ENCODE data around the gene RNU2-63P.
"Not testable (repeated sequence)": the region's sequence is repeated elsewhere in the genome, so short reads cannot be mapped to it uniquely, and the experiment has no call there.

RNU2-63P gene

DNA sequence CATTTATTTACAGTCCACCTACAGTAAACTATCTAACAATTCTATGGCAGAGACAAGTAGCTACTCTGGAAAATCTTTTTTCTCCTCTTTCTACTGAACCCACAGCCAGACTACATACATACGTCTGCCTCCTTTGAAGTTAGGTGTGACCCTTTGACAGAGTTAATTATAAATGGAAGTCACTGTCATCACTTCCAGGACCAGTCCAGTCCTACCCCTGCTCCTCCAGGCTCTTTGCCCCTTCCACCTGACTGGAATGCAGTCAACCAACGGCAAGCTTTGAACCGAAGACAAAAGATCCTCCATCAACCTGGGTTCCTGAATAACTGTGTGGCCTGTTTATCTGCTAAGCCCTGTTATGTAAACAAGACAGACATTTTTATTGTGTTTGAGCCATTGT is 35.2 kb downstream of the RNU2-63P start:
- DNase-seq (ENCODE audit: low read depth in 2 of 2) = not testable (repeated sequence)

DNA sequence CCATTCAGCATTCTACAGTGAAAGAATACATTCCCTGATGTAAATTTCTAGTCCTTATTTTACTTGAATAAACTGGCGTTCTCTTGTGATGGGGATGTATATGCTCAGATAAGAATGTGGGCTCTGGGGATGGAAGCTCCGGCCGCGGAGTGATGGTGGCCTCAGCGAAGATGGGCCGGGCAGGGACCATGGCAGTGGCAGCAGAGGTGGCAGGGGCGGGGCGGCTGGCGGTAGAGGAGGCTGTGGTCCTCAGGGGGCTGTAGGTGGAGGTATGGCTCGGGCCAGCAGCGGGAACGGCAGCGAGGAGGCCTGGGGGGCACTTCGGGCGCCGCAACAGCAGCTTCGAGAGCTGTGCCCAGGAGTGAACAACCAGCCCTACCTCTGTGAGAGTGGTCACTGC is 44.0 kb downstream of the RNU2-63P start:
- DNase-seq (ENCODE audit: low read depth in 2 of 2) = not testable (repeated sequence)

Measured in fibroblast of skin of left quadriceps (primary cell).